Suppressor macrophage treated with lipopolysaccharide for 4 hours (primary cell): Measurements from ENCODE around the gene LST1.
"Not testable (repeated sequence)": the region's sequence is repeated elsewhere in the genome, so short reads cannot be mapped to it uniquely, and the experiment has no call there.

Experiments
- DNase-seq: peaks from one replicate; pipeline ENCODE4 v3.0.0-alpha.2; 2020

Gene LST1

GRCh38 chr6:31581434-31582229 lies 4.4 kb upstream of the LST1 start:
- DNase-seq, result no peak

GRCh38 chr6:31582230-31582643 lies 3.8 kb upstream of the LST1 start, which contains the start of gene LTB:
Gene LTB (minus strand): TSS chr6:31582424. CDS start chr6:31582417, 7 bp downstream.
- DNase-seq, result no peak

GRCh38 chr6:31585491-31585890 lies 586 bp upstream of the LST1 start:
- DNase-seq, result no peak

- DNase-seq, result peak; percentile 60
Observed at GRCh38 chr6:31586599-31587281, 663 bp downstream of the LST1 start.

- DNase-seq, result peak; percentile 51
Observed at GRCh38 chr6:31587791-31588777, 2.0 kb downstream of the LST1 start.

GRCh38 chr6:31588871-31589650 lies 3.0 kb downstream of the LST1 start:
- peak; percentile 67 for DNase-seq

- not testable (repeated sequence) for DNase-seq
Observed at GRCh38 chr6:31590691-31591090, 4.6 kb downstream of the LST1 start.

- no peak for DNase-seq
Observed at GRCh38 chr6:31592396-31592771, 6.3 kb downstream of the LST1 start.

GRCh38 chr6:31597006-31597405 lies 10.9 kb downstream of the LST1 start:
- peak; percentile 67 for DNase-seq

GRCh38 chr6:31607317-31607716 lies 21.2 kb downstream of the LST1 start:
- no peak for DNase-seq

- no peak for DNase-seq
Observed at GRCh38 chr6:31609519-31610406, 23.7 kb downstream of the LST1 start.

- DNase-seq, result no peak
Observed at GRCh38 chr6:31610968-31611367, 24.9 kb downstream of the LST1 start.

- peak; percentile 80 for DNase-seq
Observed at GRCh38 chr6:31614075-31614619, 28.1 kb downstream of the LST1 start.

GRCh38 chr6:31614684-31615578 lies 28.9 kb downstream of the LST1 start, which contains the start of gene AIF1:
Gene AIF1 (plus strand): TSS chr6:31615234. CDS start chr6:31615330, 96 bp downstream.
- peak; percentile 76 for DNase-seq

GRCh38 chr6:31615748-31616147 lies 29.7 kb downstream of the LST1 start:
- DNase-seq, result no peak

- no peak for DNase-seq
Observed at GRCh38 chr6:31617010-31617409, 30.9 kb downstream of the LST1 start.

- DNase-seq, result peak; percentile 99
Observed at GRCh38 chr6:31619805-31620585, 33.9 kb downstream of the LST1 start.

GRCh38 chr6:31620586-31621319 lies 34.7 kb downstream of the LST1 start, which contains the start of gene PRRC2A:
Gene PRRC2A (plus strand): TSS chr6:31620715. CDS start chr6:31622790, 2,075 bp downstream.
- no peak for DNase-seq
